ENCODE results near the gene LSR.

LSR gene

GRCh38 chr19:35296644-35297514 lies 48.1 kb downstream of the LSR start:
- in situ Hi-C loops (cut with HindIII; ENCODE audit: low sequenced_read_pairs), result loop anchor here (25.0 kb wide), 1 partner anchor 140 kb away; the partner anchor contains the start of gene FFAR2

- in situ Hi-C loops (cut with HindIII; ENCODE audit: low sequenced_read_pairs), result loop anchor here (25.0 kb wide), 1 partner anchor 140 kb away; the partner anchor contains the start of gene FFAR2
These were observed 48.7 kb downstream of the LSR start for GRCh38 chr19:35297515-35297848.

DNA sequence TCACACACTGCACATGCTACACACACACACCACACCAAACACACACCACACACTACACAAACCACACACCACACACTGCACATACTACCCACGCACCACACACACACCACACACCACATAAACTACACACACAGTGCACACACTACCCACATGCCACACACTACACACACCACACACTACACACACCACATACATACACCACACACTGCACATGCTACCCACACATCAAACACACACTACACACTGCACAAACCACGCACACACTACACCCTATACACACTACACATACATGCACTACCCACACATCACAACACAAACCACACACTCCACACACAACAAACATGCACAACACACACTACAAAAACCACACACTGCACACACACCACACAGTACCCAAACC lies 49.1 kb downstream of the LSR start:
- in situ Hi-C loops (cut with HindIII; ENCODE audit: low sequenced_read_pairs), result loop anchor here (25.0 kb wide), 1 partner anchor 139 kb away; the partner anchor contains the start of gene FFAR2

DNA sequence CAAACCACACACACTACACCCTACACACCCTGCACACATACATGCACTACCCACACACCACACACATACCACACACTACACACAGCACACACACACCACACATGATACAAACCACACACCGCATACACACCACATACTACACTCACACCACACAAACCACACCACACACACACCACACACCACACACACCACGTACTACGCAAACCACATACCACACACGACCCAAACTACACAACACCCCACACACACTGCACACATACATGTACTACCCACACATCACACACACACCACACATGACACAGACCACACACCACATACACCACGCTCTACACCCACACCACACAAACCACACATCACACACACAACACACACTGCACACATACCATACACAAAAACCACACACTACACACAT lies 49.8 kb downstream of the LSR start:
- in situ Hi-C loops (cut with HindIII; ENCODE audit: low sequenced_read_pairs), result loop anchor here (25.0 kb wide), 1 partner anchor 139 kb away; the partner anchor contains the start of gene FFAR2

DNA sequence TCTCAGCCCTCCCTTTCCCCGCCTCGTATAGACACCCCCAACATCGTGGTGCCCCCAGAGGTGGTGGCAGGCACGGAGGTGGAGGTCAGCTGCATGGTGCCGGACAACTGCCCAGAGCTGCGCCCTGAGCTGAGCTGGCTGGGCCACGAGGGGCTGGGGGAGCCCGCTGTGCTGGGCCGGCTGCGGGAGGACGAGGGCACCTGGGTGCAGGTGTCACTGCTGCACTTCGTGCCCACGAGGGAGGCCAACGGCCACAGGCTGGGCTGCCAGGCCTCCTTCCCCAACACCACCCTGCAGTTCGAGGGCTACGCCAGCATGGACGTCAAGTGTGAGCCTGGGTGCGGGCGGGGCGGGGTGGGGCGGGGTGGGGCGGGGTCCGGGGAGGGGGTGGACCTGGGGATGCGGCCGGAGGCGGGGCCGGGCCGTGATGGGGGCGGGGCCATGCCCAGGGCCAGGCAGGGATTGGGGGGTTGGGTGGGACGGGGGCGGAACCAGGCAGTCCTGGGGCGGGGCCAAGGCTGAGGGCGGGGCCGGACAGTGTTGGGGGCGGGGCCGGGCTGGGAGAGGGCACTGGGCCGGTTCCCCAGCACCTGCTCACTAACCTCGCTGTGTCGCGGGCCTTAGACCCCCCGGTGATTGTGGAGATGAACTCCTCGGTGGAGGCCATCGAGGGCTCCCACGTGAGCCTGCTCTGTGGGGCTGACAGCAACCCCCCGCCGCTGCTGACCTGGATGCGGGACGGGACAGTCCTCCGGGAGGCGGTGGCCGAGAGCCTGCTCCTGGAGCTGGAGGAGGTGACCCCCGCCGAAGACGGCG lies 50.9 kb downstream of the LSR start:
- in situ Hi-C loops (cut with HindIII; ENCODE audit: low sequenced_read_pairs), result loop anchor here (25.0 kb wide), 1 partner anchor 138 kb away; the partner anchor contains the start of gene FFAR2

GRCh38 chr19:35300339-35300649 lies 51.5 kb downstream of the LSR start:
- in situ Hi-C loops (cut with HindIII; ENCODE audit: low sequenced_read_pairs), result no loop called here

- in situ Hi-C loops (cut with HindIII; ENCODE audit: low sequenced_read_pairs), result no loop called here
These were observed 53.2 kb downstream of the LSR start for GRCh38 chr19:35301961-35302360.

DNA sequence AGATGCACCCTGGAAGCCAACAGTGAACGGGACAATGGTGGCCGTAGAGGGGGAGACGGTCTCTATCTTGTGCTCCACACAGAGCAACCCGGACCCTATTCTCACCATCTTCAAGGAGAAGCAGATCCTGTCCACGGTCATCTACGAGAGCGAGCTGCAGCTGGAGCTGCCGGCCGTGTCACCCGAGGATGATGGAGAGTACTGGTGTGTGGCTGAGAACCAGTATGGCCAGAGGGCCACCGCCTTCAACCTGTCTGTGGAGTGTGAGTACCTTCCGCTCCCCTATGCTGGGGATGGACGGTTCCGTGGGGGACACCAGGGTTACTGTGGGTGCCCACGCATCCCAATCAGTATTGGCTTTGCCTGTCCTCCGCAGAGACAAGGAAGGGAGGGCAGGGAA lies 53.6 kb downstream of the LSR start:
- in situ Hi-C loops (cut with HindIII; ENCODE audit: low sequenced_read_pairs), result no loop called here

DNA sequence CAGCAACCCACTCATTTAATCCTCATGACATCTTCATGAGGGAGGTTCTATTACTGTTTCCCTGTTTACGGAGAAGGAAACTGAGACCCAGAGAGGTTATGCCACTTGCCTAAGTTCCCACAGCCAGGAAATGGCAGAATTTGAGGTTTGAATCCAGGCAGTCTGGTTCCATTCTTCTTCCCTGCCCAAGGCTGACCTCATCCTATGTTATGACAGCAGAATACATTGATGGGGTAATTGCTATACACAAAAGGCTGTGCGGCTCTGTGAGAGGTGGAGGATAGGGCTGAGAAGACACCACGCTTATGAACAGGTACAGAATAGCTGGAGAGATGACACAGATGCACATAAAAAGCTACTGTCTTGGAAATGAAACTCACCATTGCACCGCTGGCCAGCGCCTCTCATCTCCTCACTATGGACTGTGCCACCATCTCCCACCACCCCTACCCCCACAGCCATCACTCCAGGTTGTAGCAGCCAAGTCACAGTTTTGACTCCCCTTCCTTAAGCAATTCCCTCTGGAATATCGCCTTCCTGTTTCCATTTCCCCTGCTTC lies 54.6 kb downstream of the LSR start:
- in situ Hi-C loops (cut with HindIII; ENCODE audit: low sequenced_read_pairs), result no loop called here

- in situ Hi-C loops (cut with HindIII; ENCODE audit: low sequenced_read_pairs), result no loop called here
These were observed 55.2 kb downstream of the LSR start for GRCh38 chr19:35304036-35304435.

DNA sequence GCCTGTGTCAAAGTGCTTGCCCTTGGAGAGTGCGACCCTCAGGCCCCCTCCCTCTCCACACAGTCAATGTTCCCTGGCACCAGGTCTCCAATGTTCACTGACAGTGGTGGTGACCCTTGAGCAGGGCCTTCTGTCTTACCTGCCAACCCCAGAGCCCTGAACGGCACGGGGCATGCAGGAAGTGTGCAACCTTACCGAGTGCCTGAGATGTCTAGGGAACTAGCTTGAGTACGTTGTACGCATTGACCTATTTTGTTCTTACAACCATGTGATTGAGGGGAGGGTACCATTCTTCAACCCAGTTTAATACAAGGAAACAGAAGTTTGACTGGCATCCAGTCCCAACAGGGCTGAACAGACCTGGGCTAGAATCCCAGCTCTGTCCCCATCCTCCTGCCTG lies 56.4 kb downstream of the LSR start:
- in situ Hi-C loops (cut with HindIII; ENCODE audit: low sequenced_read_pairs), result no loop called here

DNA sequence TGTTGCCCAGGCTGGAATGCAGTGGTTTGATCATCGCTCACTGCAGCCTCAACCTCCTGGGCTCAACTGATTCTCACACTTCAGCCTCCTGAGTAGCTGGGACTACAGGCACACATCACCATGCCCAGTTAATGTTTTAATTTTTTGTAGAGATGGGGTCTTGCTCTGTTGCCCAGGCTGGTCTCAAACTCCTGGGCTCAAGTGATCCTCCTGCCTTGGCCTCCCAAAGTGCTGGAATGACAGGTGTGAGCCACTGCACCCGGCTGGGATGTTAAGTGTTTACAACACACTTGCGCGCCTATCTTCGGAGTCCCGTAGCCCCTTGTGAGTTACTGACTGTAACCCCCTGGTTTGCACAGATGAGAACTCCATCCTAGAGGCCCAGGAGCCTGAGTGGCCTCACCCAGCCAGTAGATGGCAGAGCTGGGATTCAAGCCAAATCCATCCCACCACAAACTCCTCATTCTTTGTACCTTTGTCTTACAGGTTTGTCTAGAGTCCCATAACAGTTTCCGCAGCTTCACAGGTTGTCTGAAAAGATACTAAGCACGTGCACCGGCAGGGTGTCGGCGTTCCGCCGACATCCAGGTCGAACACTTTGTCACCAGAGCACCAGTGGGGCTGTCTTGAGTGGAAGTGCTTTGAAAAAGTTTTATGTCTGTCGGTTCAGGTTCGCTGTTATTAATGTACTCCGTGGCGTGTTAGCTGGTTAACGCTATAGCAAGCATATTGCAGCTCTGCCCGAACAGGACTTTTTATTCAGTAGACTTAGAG lies 57.9 kb downstream of the LSR start:
- in situ Hi-C loops (cut with HindIII; ENCODE audit: low sequenced_read_pairs), result no loop called here

DNA sequence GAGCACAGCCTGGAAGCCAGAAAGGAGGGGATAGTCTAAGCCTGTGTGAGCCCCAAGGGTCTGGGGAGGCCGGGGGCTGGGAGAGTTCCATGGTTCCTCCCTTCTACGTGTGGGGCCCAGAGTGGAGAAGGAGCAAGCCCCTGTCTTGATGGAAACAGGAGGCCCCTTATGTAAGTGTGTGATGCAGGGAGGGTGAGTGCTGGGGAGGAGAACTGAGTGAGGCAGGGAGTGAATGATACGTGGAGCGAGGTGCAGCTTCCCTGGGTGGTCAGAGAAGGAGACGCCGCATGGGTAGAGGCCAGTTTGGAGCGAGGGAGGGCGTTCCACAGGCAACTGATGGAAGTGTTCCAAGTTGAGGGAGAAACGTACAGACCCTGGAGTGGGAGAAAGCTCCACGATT lies 59.1 kb downstream of the LSR start:
- in situ Hi-C loops (cut with HindIII; ENCODE audit: low sequenced_read_pairs), result no loop called here

DNA sequence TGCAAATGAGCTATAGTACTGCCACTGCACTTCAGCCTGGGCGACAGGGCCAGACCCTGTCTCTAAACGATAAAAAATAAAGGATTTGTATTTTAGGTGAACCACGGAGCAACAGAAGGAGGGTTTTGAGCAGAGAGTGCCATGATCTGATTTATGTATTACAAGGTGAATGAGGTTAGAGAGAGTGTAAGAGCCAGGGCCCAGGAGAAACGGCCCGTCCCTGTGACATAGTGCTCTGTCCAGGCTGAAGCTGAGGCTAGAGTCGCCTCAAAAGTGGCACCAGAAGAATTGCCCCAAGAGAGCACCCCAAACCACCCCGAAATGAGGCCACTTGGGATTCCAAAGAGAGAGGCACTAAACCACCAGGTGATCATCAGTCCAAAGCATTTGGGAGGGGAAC lies 60.1 kb downstream of the LSR start:
- in situ Hi-C loops (cut with HindIII; ENCODE audit: low sequenced_read_pairs), result no loop called here

DNA sequence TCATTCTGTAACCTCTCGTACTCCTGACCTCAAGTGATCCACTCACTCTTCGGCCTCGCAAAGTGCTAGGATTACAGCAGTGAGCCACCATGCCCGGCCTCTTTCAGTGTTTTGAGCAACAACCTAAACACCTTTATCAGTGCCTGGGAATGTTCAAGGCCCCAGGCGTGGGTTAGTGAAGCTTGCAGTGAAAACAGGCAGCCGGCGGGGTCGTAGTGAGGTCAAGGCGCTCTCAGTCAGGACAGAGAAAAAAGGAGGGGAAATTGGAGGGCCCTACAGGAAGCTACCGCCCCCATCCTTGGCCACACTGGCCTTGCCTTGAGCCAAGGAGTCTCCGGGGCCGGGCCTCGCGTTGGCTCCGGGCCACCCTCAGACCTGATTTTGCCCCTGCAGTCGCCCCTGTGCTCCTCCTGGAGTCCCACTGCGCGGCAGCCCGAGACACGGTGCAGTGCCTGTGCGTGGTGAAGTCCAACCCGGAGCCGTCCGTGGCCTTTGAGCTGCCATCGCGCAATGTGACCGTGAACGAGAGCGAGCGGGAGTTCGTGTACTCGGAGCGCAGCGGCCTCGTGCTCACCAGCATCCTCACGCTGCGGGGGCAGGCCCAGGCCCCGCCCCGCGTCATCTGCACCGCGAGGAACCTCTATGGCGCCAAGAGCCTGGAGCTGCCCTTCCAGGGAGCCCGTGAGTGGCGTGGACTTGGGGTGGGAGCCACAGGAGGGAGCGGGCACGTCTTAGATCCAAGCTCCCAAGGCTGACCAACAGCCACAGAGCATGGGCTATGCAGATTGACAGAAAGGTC lies 60.9 kb downstream of the LSR start:
- in situ Hi-C loops (cut with HindIII; ENCODE audit: low sequenced_read_pairs), result no loop called here

- in situ Hi-C loops (cut with HindIII; ENCODE audit: low sequenced_read_pairs), result no loop called here
These were observed 61.5 kb downstream of the LSR start for GRCh38 chr19:35310331-35310730.

- in situ Hi-C loops (cut with HindIII; ENCODE audit: low sequenced_read_pairs), result no loop called here
These were observed 62.1 kb downstream of the LSR start for GRCh38 chr19:35310811-35311465.

DNA sequence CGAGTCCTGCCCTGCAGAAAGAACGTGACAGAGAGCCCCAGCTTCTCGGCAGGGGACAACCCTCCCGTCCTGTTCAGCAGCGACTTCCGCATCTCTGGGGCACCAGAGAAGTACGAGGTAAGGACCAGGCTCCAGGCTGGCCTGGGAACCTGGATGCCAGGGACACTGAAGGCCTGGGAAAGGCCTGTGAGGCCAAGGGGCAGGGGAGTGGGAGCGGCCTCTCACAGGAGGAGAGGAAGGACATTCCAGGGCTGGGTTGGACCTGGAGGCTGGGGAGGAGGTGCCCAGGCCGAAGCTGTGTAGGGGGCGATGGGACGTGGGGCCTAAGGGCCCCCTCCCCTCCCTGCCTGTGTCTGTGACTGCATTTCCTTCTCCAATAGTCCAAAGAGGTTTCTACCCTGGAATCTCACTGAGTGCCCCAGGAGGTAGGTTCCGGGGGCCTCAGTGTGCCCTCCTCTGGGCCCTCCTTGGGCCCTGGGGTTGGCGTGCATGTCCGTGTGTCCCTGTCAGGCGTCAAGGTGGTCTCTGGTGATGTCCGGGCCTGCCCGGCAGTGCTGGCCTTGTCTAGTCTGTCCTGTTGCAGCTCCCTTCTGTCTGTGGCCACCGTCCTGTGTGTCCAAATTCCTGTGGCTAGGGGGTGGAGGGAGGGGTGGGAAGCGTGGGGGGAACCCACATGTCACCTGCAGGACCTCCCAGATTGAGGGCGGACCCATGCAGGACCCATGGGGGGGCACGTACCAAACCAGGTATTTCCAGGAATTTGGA lies 63.3 kb downstream of the LSR start:
- in situ Hi-C loops (cut with HindIII; ENCODE audit: low sequenced_read_pairs), result no loop called here

GRCh38 chr19:35313587-35313986 lies 64.8 kb downstream of the LSR start:
- in situ Hi-C loops (cut with HindIII; ENCODE audit: low sequenced_read_pairs), result no loop called here

All from DLD1 (cell line).